Activated naive CD4-positive, alpha-beta T cell treated with anti-CD3 and anti-CD28 coated beads, Interleukin-2, amount 50 U/mL, for 24 hours (primary cell): Measurements from ENCODE around the gene P2RX5.

ENCODE experiments used
- H3K27ac Mint-ChIP-seq: one replicate; pipeline ENCODE4 v1.8.0; 2021; ENCODE audit warnings: mild to moderate bottlenecking, mixed read lengths
- H3K27me3 Mint-ChIP-seq: one replicate; pipeline ENCODE4 v1.8.0; 2021; ENCODE audit warnings: mixed read lengths
- H3K36me3 Mint-ChIP-seq: one replicate; pipeline ENCODE4 v1.8.0; 2021; ENCODE audit warnings: mixed read lengths
- H3K4me1 Mint-ChIP-seq: one replicate; pipeline ENCODE4 v1.8.0; 2021; ENCODE audit warnings: mixed read lengths
- H3K4me3 Mint-ChIP-seq: one replicate; pipeline ENCODE4 v1.8.0; 2021; ENCODE audit warnings: mild to moderate bottlenecking, mixed read lengths
- H3K9me3 Mint-ChIP-seq: one replicate; pipeline ENCODE4 v1.8.0; 2021; ENCODE audit warnings: mixed read lengths

Gene P2RX5

DNA sequence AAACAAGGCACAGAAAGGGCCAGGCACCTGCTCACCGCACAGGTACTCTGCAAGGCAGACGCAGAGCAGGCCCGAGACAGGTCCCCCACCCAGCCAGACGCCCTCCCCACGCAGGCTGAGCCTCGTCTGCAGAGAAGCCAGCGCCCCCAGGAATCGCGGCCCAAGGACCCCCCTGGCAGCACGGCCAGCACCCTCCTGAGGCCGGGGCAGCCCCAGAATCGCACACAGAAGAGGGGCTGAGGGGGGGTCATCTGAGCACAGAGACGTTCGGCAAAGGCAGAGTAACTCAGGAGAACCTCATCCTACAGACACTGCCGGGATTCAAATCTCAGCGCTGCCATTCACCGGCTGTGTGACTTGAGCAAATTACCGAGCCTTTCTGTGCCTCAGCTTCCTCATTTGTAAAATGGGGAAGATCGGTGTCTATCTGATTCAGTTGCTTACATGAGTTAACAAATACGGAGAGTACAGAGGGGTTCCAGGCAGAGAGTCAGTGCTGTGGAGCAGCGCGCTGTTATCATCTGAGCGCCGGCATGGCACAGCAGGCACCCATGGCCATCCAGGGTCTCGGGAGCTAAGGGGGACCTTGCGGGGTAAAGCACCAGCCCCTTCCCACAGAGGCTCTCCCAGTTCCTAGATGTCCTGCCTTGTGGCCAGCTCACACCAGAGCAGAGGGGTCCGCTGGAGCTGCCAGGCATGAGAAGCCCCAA lies 17.0 kb downstream of the P2RX5 start:
- Mint-ChIP-seq H3K27me3 (no peaks in the 10 kb centered on the region), H3K27ac (no peak overlapping the region), H3K4me3 (no peak overlapping the region), H3K36me3 (no peaks in the 10 kb centered on the region), H3K4me1 (peaks cover 16% of the 10 kb centered on the region), H3K9me3 (no peaks in the 10 kb centered on the region)

DNA sequence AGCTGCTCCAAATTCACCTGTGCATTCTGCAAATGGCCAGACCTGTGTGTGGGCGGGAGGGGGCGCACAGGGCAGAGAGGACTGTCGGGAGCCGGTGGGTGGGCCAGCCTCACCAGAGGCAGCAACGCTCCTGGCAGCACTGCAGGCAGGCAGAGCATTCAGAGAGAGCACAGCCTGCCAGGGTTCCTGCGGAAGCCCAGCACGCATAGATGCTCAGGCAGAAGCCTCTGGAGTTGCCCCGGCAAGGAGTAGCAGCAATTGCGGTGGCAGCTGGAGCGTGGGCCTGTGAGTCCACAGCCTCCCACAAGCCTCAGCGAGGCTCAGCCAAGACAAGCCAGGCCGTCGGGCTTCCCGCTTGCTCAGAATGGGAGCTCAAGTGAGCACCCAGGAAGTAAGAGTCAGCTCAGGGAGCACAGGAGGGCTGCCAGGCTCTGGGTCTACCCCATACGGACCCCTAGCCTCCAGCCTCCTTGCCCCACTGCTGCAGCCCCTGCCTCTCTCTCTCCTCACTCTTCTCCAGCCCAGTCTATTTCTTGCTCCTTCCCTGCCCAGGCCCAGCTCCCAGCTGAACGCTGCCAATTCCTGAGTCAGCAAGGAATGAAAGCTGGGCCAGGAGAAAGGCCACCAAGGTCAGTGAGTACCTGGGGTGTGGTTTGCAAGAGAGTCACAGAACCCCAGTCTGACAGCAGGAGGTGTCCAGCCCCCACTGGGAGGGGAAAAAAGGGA lies 17.7 kb downstream of the P2RX5 start:
- no peak overlapping the region for H3K27ac Mint-ChIP-seq

DNA sequence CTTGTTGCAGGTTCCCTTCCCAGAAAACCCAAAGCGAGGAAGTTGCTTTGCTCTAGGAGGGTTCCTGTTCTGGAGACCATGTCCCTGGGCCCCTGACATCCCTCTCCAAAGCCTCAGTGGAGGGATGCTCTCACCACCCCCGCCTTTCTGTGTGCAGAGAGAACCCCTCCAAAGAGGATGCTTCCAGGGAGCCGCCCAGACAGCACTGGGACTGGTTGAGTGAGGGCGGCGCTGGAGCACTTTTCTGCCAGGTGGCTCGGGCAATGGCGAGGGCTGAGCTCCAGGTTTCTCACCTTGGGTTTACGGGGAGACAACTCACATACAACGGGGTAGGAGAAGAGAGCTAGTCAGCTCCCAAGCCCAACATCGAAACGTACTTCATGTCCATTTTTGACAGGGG lies 20.1 kb downstream of the P2RX5 start:
- H3K4me3 Mint-ChIP-seq, result no peak overlapping the region
- peaks cover 4% of the 10 kb centered on the region for H3K4me1 Mint-ChIP-seq
- H3K27ac Mint-ChIP-seq, result peak overlapping the region; percentile 51
- H3K36me3 Mint-ChIP-seq, result no peaks in the 10 kb centered on the region
- H3K9me3 Mint-ChIP-seq, result no peaks in the 10 kb centered on the region
- H3K27me3 Mint-ChIP-seq, result no peaks in the 10 kb centered on the region

More for the DNA sequence above, 17.7 kb downstream of the P2RX5 start:
- Mint-ChIP-seq H3K9me3 (no peaks in the 10 kb centered on the region), H3K27me3 (no peaks in the 10 kb centered on the region), H3K4me3 (no peak overlapping the region), H3K36me3 (no peaks in the 10 kb centered on the region), H3K4me1 (peaks cover 15% of the 10 kb centered on the region)

DNA sequence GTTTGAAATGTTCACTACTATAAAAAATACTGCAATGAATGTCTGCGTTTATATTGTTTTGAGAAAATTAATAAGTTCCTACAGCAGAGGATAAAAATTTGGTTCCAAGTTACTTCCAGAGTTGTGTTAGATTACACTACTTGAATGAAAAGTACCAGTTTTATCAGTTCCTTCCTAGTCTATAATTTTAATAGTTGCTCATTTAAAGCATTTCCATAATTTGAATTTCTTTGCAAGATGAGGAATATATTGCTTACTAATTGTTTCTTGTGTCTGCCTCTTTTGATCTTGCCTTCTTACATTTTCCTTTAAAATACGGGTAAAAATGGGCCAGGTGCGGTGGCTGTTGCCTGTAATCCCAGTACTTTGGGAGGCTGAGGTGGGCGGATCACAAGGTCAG lies 23.4 kb downstream of the P2RX5 start:
- Mint-ChIP-seq H3K27me3 (no peaks in the 10 kb centered on the region), H3K36me3 (no peaks in the 10 kb centered on the region), H3K4me1 (peaks cover 17% of the 10 kb centered on the region), H3K9me3 (no peaks in the 10 kb centered on the region), H3K27ac (no peak overlapping the region), H3K4me3 (no peak overlapping the region)

DNA sequence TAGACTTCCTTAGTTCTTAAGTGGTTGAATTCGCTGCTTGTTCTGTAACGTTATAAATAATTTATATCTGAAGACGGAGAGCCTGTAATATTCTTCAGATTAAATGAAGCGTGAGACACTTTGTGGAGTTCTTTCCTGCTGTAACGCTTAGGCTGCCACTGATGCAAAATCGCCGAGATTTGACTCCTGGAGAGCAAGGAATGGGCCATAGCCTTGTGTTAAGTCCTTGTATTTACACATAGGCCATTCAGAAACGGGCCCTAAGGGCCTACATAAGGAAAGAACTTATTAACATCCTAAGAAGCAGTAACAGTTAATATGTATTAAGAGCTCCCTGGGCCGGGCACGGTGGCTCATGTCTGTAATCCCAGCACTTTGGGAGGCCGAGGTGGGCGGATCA lies 26.4 kb downstream of the P2RX5 start:
- no peaks in the 10 kb centered on the region for H3K27me3 Mint-ChIP-seq
- H3K36me3 Mint-ChIP-seq, result no peaks in the 10 kb centered on the region
- peak overlapping the region; percentile 98 for H3K4me3 Mint-ChIP-seq
- H3K27ac Mint-ChIP-seq, result peak overlapping the region; percentile 97
- H3K9me3 Mint-ChIP-seq, result no peaks in the 10 kb centered on the region
- peaks cover 25% of the 10 kb centered on the region for H3K4me1 Mint-ChIP-seq

DNA sequence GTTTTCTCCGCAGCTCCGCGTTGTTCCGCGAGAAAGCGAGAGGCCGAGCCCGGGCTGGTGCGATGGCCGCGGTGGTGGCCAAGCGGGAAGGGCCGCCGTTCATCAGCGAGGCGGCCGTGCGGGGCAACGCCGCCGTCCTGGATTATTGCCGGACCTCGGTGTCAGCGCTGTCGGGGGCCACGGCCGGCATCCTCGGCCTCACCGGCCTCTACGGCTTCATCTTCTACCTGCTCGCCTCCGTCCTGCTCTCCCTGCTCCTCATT lies 26.9 kb downstream of the P2RX5 start:
- no peaks in the 10 kb centered on the region for H3K36me3 Mint-ChIP-seq
- no peaks in the 10 kb centered on the region for H3K9me3 Mint-ChIP-seq
- peaks cover 25% of the 10 kb centered on the region for H3K4me1 Mint-ChIP-seq
- peak overlapping the region; percentile 97 for H3K27ac Mint-ChIP-seq
- peak overlapping the region; percentile 98 for H3K4me3 Mint-ChIP-seq
- no peaks in the 10 kb centered on the region for H3K27me3 Mint-ChIP-seq

DNA sequence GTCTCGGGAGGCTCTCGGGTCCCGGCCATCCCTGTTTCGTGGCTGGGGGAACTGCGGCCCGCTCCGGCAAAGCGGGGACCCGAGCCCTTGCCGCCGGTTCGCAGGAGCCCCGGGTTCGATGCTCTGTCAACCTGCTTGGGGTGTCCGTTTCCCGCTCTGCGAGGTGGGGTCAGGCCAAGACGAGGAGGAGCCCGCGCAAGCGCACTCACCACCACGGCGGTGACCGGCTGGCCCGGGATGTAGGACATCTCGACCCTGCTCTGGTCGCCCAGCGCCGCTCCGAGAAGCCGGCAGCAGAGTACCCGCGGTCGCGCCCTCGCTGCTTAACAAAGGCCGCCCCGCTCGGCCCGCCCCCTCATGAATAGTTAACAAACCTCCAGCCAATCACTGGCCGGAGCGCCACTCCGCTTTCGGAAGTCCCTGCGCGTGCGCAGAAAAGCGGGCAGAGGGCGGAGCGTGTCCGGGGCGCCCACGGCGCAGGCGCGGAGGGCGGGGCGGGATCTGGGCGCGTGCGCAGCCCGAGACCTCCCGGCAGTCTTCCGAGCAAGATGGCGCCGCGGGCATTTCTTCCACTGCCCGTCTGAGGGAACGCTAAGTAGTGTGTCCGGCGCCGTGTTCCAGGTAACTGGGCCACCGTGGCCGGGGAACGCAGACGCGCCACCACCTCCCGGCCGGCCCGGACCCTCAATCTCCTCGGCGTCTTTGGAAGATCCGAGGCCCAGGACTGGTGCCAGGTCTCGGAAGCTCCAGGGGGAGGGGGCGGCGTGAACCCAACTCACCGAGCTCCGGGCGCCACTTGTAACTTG lies 27.5 kb downstream of the P2RX5 start, which contains the start of the genes EMC6 and TAX1BP3:
EMC6 (plus strand) TSS at position 534 of the 806 bp plus-strand sequence. CDS start 335 bp downstream, outside the sequence.
TAX1BP3 (minus strand) TSS at position 300 of the 806 bp plus-strand sequence; CDS start at position 248, 52 bp downstream.
- Mint-ChIP-seq H3K4me3 (peak within 1 kb of the TSS; percentile 98), H3K4me1 (peaks cover 25% of the 10 kb centered on the region), H3K27ac (peak within 1 kb of the TSS; percentile 97), H3K9me3 (no peaks in the 10 kb centered on the region), H3K36me3 (no peaks in the 10 kb centered on the region), H3K27me3 (no peaks in the 10 kb centered on the region)

DNA sequence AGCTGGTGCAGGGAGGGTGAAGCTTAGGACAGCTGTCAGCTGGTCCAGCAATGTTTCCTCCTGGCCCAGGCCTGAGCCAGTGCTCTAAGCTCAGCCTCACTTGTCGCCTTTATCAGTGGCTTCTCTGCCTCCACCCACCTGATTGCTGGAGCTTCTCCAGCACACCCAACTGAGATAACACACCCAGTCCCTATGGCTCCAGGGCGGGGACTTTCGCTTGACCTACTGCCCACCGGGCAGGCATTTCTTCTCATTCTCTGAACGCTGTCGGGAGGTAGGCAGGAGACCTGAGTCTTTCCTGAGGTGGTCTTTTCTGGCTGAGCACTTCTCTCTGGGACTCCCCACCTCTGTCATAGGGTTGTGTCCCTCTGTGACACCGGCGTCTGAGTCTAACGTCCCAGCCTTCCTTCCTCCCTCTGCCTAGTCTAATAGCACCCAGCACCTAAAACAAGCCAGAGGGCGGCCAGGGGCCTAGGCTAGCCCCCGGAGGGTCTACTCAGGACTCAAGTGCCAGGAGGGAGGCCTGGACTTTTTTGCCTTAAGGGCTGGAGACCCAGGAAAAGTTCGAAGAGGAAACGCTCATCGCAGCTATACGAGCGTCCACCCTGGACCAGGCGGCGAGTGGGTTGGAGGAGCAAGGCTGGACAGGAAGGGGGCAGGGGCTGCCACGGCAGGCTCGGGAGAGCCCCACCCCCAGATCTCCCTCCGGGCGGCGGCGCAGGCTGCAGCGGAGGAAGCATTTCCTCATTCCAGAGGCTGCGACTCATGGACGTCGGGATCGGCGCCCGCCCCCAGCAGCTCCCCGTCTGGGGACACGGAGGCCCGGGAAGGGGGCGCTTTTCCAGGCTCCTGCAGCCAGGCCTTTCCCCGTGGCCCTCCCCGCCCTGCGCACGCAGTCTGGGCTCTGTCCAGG lies 28.3 kb downstream of the P2RX5 start:
- Mint-ChIP-seq H3K36me3 (no peaks in the 10 kb centered on the region), H3K4me1 (peaks cover 25% of the 10 kb centered on the region), H3K9me3 (no peaks in the 10 kb centered on the region), H3K27ac (peak overlapping the region; percentile 23), H3K4me3 (peak overlapping the region; percentile 80), H3K27me3 (no peaks in the 10 kb centered on the region)

DNA sequence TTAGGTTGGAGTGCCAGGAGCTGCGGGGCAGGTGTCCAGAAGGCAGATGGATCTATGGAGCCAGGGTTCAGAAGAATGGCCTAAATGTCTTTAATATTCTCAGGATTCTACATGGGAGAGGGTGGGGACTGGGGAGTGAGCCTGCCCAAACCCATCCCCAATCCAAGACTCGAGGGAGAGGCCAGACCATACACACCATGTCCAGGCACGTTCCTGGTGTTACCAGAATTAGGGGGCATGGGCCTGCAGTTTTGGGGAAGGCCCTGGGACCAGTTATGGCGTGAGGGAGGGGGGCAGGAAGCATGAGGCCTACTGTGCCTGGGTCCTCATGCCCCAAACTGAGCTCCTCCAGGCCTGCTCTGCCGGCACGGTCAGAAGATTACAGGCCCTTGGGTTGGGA lies 29.4 kb downstream of the P2RX5 start:
- peak overlapping the region; percentile 58 for H3K4me3 Mint-ChIP-seq
- no peaks in the 10 kb centered on the region for H3K9me3 Mint-ChIP-seq
- no peaks in the 10 kb centered on the region for H3K36me3 Mint-ChIP-seq
- peaks cover 22% of the 10 kb centered on the region for H3K4me1 Mint-ChIP-seq
- H3K27ac Mint-ChIP-seq, result no peak overlapping the region
- no peaks in the 10 kb centered on the region for H3K27me3 Mint-ChIP-seq

DNA sequence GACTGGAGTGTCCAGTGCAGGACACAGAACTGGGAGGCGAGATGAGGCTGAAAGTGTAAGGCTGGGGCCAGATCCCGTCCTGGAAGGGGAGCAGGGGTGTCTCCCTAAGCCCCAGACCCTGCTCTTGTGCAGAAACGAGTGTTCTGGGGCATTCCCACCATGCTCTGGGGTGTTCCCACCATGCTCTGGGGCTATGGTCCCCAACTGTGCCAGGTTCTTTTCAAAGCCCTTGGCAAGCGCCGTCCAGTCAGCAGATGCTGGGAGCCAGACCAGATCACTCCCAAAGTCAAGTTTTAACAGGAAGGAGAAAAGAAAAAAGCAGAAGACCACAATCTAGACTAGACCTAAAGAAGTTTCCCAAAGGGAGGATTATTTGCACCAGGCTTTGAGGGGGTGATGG lies 30.1 kb downstream of the P2RX5 start:
- Mint-ChIP-seq H3K27ac (no peak overlapping the region), H3K4me1 (peaks cover 20% of the 10 kb centered on the region), H3K36me3 (no peaks in the 10 kb centered on the region)

DNA sequence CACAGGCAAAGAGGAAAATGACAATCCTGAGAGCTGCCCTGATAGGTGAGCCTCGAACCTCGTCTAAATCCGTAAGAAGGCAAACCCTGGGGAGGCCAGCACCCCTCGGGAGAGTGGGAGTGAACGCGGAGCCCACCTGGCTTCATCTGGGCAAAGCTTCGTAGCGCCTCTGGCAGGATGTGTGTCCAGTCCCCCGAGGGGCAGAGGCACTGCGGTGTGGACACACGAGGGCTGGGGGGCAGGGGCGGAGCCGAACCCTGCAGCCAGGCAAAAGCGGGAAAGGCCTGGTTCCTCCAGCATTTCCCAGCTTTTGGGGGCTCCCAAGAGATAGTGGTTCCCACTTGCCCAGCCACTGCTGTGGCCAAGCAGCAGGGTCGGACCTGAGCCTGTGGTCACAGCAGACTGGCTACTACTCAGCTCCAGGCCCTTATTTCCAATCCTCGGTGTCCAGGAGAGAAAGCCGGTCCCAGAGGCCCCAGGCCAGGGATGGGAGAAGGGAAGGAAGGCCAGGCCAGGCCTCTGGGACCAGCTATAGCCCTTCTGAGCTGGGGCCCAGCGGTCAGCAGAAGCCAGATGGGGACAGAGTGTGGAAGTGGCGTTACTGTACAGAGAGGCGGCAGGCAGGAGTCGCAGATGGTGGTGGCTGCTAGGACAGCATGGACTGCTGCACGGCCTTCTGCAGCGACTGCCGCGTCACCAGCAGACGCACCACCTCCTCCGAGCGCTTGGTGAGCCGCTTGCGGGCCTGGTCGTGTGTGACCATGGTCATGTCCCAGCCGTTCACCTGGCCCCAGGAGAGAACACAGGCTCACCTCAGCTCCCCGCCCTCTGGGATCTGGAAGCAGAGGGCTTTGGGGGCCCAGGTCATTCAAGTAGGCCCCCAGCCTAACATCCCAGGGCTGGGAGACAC lies 32.6 kb downstream of the P2RX5 start:
- no peaks in the 10 kb centered on the region for H3K27me3 Mint-ChIP-seq
- no peak overlapping the region for H3K4me3 Mint-ChIP-seq
- H3K36me3 Mint-ChIP-seq, result no peaks in the 10 kb centered on the region
- H3K27ac Mint-ChIP-seq, result no peak overlapping the region
- H3K4me1 Mint-ChIP-seq, result peaks cover 10% of the 10 kb centered on the region
- no peaks in the 10 kb centered on the region for H3K9me3 Mint-ChIP-seq

More for the DNA sequence above, 30.1 kb downstream of the P2RX5 start:
- H3K27me3 Mint-ChIP-seq, result no peaks in the 10 kb centered on the region
- peak overlapping the region; percentile 58 for H3K4me3 Mint-ChIP-seq
- no peaks in the 10 kb centered on the region for H3K9me3 Mint-ChIP-seq

DNA sequence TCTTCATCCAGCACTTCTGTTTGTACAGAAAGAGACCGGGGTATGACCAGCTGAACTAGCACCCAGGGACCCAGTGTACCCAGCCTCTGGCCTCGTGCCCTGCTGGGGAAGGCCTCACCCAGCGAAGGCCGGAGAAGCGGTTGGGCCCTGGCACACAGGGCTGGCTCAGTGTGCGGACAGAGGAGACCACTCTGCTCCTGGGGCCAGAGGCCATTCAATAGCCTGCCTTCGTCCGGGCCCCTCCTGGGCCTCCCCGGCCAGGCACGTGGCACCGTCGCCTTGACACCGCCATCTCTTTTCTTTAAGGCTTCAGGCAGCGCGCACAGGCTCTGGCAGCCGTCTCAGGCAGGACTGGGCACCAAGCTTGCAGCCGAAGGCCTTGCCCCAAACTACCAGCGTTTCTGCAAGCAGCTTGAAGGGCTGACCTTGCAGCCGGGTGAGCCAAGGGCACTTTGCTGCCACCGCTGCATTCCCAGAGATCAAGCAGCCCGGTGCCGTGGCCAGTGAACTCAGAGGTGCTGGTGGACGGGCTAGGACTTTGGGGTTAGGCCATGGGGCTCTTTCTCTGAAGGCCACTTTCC lies 35.6 kb downstream of the P2RX5 start:
- Mint-ChIP-seq H3K36me3 (no peaks in the 10 kb centered on the region), H3K27ac (no peak overlapping the region), H3K9me3 (no peaks in the 10 kb centered on the region)

DNA sequence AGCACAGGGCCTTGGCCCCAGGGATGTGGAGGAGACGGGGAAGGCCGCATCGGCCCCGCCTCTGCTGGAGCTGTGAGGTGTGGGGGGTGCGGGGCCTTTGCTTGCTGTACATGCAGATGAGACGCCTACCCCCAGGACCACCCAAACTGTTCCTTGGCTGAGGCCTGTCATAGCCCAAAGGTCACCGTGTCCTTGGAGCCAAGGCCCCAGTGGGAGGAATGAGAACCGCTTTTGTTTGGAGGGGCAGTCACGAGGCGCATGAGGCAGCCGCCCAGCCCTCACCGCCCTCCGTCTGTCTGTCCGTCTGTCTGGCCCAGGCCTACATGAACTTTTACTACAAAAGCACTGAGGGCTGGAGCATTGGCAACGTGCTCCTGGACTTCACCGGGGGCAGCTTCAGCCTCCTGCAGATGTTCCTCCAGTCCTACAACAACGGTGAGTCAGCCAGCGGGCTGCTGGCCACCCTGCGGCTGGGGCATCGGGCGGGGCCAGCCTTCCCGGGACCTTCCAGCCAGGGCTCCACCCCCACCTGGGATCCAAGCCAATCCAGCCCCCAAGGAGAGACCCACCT lies 36.3 kb downstream of the P2RX5 start:
- Mint-ChIP-seq H3K27me3 (no peaks in the 10 kb centered on the region), H3K4me3 (no peak overlapping the region), H3K36me3 (no peaks in the 10 kb centered on the region), H3K9me3 (no peaks in the 10 kb centered on the region), H3K27ac (no peak overlapping the region), H3K4me1 (no peaks in the 10 kb centered on the region)

More for the DNA sequence above, 35.6 kb downstream of the P2RX5 start:
- no peaks in the 10 kb centered on the region for H3K27me3 Mint-ChIP-seq
- no peaks in the 10 kb centered on the region for H3K4me1 Mint-ChIP-seq
- H3K4me3 Mint-ChIP-seq, result no peak overlapping the region
